Mucosa of stomach (tissue), 1 donor: ENCODE results near the gene UBXN2A.
A peak's percentile ranks its signal among the peaks of the same experiment; 100 is the strongest.
"Not testable (repeated sequence)": the region's sequence is repeated elsewhere in the genome, so short reads cannot be mapped to it uniquely, and the experiment has no call there.

Experiments
- H3K27me3 ChIP-seq: one replicate; pipeline ENCODE4 v1.7.0; 2013; ENCODE audit warnings: mild to moderate bottlenecking, low read length; ENCODE audit not compliant: control insufficient read depth, insufficient read depth
- H3K36me3 ChIP-seq: one replicate; pipeline ENCODE4 v1.7.0; 2013; ENCODE audit warnings: low read length; ENCODE audit not compliant: control insufficient read depth, insufficient read depth
- H3K4me1 ChIP-seq: one replicate; pipeline ENCODE4 v1.7.0; 2013; ENCODE audit warnings: mild to moderate bottlenecking, low read length; ENCODE audit not compliant: control insufficient read depth, insufficient read depth
- H3K4me3 ChIP-seq: one replicate; pipeline ENCODE4 v1.7.0; 2013; ENCODE audit warnings: low read length
- H3K9ac ChIP-seq: one replicate; pipeline ENCODE4 v1.7.0; 2013; ENCODE audit warnings: mild to moderate bottlenecking, low read length, moderate library complexity
- H3K9me3 ChIP-seq: one replicate; pipeline ENCODE4 v1.7.0; 2013; ENCODE audit warnings: mild to moderate bottlenecking, low read length, moderate library complexity; ENCODE audit not compliant: control insufficient read depth
- donor health status: Pancreatic carcinoma.

Gene UBXN2A

GRCh38 chr2:24009367-24009679 is 69.1 kb downstream of the UBXN2A start:
- Histone ChIP-seq H3K36me3 (no peaks in the 10 kb centered on the region), H3K4me3 (no peak overlapping the region), H3K27me3 (peaks cover 32% of the 10 kb centered on the region), H3K9me3 (no peaks in the 10 kb centered on the region), H3K9ac (no peak overlapping the region), H3K4me1 (no peaks in the 10 kb centered on the region)

DNA sequence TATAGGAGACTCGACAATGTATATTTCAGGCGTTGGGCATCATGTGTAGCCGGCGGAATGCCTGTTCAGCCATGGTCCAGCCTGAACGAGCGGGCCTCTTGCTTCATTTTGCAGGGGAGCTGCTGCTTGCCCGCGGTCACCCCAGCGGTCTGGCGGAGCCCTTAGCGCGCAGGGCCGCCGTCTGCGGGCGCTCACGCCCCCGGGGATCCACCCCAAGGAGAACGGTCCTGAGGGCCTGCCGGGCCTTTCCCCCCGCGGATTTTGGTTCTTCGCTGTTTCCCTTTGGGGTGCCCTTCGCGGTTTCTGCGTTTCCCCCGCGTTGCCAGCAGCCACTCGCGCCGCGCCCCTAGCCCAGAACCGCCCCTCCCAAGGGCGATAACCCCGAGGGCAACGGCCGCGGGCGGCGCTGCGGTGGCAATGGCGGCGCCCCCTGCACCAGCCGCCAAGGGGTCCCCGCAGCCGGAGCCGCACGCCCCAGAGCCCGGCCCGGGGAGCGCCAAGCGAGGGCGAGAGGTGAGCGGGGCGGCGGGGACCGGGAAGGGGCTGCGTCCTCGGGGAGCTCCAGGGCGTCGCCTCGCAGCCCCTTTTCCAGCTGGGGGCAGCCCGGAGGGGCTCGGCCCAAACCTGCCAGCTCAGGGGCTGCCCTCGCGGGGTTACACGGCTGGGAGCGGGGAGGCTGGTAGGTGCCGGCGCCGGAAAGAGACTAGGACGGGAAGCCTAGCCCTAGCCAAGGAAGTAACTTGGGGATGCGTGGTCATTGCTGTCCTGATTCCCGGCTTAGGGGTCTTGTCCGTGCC is 69.6 kb downstream of the UBXN2A start, which contains the start of gene MFSD2B:
Gene MFSD2B, plus strand, starts transcription at position 406 of the 797 bp plus-strand sequence. Its CDS starts 12 bp downstream, at position 418.
- peaks cover 32% of the 10 kb centered on the region for H3K27me3 ChIP-seq
- no peak within 1 kb of the TSS for H3K4me3 ChIP-seq
- no peaks in the 10 kb centered on the region for H3K9me3 ChIP-seq
- no peaks in the 10 kb centered on the region for H3K4me1 ChIP-seq
- no peaks in the 10 kb centered on the region for H3K36me3 ChIP-seq
- peak within 1 kb of the TSS; percentile 3 for H3K9ac ChIP-seq

GRCh38 chr2:24010477-24011249 is 70.4 kb downstream of the UBXN2A start:
- Histone ChIP-seq H3K9me3 (no peaks in the 10 kb centered on the region), H3K27me3 (peaks cover 32% of the 10 kb centered on the region), H3K36me3 (no peaks in the 10 kb centered on the region), H3K4me1 (no peaks in the 10 kb centered on the region), H3K9ac (no peak overlapping the region), H3K4me3 (no peak overlapping the region)

GRCh38 chr2:24011250-24012104 is 71.2 kb downstream of the UBXN2A start:
- Histone ChIP-seq H3K9ac (no peak overlapping the region), H3K27me3 (peaks cover 32% of the 10 kb centered on the region), H3K9me3 (no peaks in the 10 kb centered on the region), H3K4me3 (no peak overlapping the region), H3K4me1 (no peaks in the 10 kb centered on the region), H3K36me3 (no peaks in the 10 kb centered on the region)

GRCh38 chr2:24012521-24013188 is 72.4 kb downstream of the UBXN2A start:
- no peak overlapping the region for H3K9ac ChIP-seq
- no peaks in the 10 kb centered on the region for H3K9me3 ChIP-seq
- no peak overlapping the region for H3K4me3 ChIP-seq
- no peaks in the 10 kb centered on the region for H3K4me1 ChIP-seq
- H3K27me3 ChIP-seq: peaks cover 32% of the 10 kb centered on the region
- H3K36me3 ChIP-seq: no peaks in the 10 kb centered on the region

DNA sequence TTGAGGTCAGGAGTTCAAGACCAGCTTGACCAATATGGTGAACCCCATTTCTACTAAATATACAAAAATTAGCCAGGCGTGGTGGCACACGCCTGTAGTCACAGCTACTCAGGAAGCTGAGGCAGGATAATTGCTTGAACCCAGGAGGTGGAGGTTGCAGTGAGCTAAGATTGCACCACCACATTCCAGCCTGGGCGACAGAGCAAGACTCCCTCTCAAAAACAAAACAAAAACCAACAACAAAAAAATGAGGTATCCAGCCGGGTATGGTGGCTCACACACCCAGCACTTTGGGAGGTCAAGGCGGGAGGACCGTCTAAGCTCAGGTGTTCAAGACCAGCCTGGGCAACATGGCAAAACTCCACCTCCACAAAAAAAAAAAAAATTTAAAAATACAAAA is 74.6 kb downstream of the UBXN2A start:
- not testable (repeated sequence) for H3K9ac ChIP-seq, H3K9me3 ChIP-seq, H3K4me3 ChIP-seq, H3K4me1 ChIP-seq, H3K36me3 ChIP-seq
- H3K27me3 ChIP-seq: peaks cover 20% of the 10 kb centered on the region

DNA sequence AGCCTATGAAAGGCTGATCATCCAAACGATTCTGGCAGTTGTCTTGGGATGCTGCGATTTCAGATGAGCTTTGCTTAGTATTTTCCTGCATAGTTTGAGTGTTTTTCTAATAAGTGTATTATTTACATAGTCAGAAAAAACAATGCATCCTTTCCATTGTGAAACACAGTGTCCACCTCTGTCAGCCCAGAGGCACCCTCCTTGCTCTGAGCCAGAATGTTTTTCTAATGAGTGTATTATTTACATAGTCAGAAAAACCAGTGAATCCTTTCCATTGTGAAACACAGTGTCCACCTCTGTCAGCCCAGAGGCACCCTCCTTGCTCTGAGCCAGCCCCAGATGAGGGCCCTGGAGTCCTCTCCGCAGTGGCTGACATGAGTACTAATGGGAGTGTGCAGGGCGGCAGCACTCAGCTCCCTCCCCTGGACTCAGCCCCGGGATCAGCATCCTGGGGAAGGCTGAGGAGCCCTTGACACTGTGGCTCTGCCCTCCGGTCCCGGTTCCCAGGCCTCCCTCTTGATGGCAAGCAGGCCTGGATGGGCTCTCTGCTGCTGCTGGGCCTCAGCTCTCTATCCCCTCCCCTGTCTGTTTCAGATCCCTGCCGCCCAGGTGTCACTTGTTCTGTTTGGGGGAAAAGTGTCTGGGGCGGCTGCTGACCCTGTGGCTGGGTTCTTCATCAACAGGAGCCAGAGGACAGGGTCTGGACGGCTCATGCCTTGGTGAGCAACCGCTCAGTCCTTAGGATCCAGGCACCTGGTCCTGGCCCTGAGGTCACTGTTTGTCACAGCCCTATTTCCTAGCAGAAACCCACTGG is 75.5 kb downstream of the UBXN2A start:
- Histone ChIP-seq H3K36me3 (no peaks in the 10 kb centered on the region), H3K27me3 (peaks cover 12% of the 10 kb centered on the region), H3K4me3 (no peak overlapping the region), H3K4me1 (no peaks in the 10 kb centered on the region), H3K9ac (no peak overlapping the region), H3K9me3 (no peaks in the 10 kb centered on the region)

DNA sequence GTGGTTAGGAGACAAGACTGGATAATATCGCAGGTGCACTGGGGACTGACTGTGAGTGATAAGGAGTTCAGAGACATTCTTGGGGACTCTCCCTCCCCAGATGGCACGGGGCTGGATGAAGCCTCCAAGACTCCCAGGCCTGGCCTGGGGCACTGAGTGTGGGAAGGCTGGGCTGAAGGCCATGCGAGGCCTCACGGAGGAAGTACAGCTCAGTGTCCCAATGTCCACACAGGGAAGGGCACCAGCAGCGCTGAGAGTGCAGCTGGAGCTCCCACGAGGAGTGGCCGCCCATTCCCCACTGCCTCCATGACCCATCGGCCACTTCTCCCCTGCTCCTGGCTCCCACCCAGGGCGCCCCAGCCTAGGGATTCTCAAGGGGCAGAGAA is 76.1 kb downstream of the UBXN2A start:
- no peaks in the 10 kb centered on the region for H3K9me3 ChIP-seq
- no peaks in the 10 kb centered on the region for H3K36me3 ChIP-seq
- H3K9ac ChIP-seq: no peak overlapping the region
- no peaks in the 10 kb centered on the region for H3K4me1 ChIP-seq
- H3K4me3 ChIP-seq: no peak overlapping the region
- H3K27me3 ChIP-seq: peaks cover 6% of the 10 kb centered on the region

DNA sequence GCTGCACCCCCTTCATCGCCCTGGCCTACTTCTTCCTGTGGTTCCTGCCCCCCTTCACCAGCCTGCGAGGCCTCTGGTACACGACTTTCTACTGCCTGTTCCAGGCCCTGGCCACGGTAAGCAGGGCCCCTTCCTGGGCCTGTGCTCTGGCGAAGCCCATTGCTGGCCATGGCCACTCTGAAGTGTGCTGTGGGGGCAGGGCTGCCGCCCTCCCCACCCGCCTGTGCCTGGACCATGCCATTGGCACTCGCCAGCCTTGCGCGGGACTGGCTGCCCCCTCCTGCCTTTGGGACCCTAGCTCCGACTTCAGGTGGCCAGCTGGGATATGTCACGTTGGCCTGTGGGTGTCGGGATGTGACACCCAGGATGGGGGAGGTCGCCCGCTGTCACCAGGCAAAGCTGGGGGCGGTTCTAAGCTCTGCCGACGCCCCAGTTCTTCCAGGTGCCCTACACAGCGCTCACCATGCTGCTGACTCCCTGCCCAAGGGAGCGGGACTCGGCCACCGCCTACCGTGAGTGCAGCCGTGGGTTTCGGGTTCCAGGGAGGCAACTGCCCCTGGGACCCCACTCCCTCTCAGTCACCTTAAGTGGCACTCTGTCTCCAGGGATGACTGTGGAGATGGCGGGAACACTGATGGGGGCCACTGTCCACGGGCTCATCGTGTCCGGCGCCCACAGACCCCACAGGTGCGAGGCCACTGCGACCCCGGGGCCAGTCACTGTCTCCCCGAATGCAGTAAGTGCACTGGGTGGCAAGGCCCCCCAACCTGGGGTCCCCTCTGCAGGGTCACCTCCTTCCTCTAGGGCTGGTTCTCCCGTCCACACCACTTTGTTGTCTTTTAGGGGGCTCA is 76.8 kb downstream of the UBXN2A start:
- Histone ChIP-seq H3K27me3 (no peaks in the 10 kb centered on the region), H3K9ac (no peak overlapping the region), H3K36me3 (no peaks in the 10 kb centered on the region), H3K4me3 (no peak overlapping the region), H3K4me1 (no peaks in the 10 kb centered on the region), H3K9me3 (no peaks in the 10 kb centered on the region)

DNA sequence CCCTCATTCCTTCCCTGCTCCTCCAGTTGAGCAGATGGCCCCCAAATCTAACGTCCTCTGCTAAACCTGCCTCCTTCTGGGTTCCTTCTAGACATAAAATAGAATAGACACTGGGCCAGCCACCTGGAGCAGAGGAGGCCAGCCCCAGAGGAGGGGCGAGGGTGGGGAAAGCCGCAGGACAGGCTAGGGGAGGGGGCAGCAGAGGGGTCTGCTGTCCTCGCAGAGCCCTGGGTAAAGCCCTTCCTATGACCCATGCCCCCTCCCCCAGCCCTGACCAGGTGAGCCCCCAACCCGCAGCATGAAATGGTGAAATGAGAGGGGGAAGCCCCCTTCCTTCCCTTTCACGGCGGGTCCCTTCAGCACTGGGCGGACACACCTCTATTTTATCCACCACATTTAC is 77.4 kb downstream of the UBXN2A start:
- Histone ChIP-seq H3K4me3 (no peak overlapping the region), H3K27me3 (no peaks in the 10 kb centered on the region), H3K9ac (no peak overlapping the region), H3K4me1 (no peaks in the 10 kb centered on the region), H3K9me3 (no peaks in the 10 kb centered on the region), H3K36me3 (no peaks in the 10 kb centered on the region)
